DOHH2 (cell line): ENCODE measurements around the gene TRIP6.
A peak's percentile ranks its signal among the peaks of the same experiment; 100 is the strongest.

ENCODE experiments used
- H3F3A ChIP-seq: fragments of 200-600 bp; sonication (generic), shearing (Covaris generic); 2 replicates; pipeline ENCODE4 v1.6.0; 2016; ENCODE audit warnings: antibody characterized with exemption, mild to moderate bottlenecking; ENCODE audit not compliant: control insufficient read depth, insufficient read depth
- H3K27ac ChIP-seq: fragments of 200-600 bp; sonication (generic); 2 replicates; pipeline ENCODE4 v1.5.1; 2014; ENCODE audit warnings: low read depth, mild to moderate bottlenecking, low read length, moderate library complexity
- H3K27me3 ChIP-seq: fragments of 200-600 bp; sonication (generic); 2 replicates; pipeline ENCODE4 v1.6.1; 2014; ENCODE audit warnings: mild to moderate bottlenecking, low read length, mixed read lengths; ENCODE audit not compliant: control insufficient read depth
- H3K36me3 ChIP-seq: fragments of 200-600 bp; sonication (generic); 2 replicates; pipeline ENCODE4 v1.6.1; 2014; ENCODE audit warnings: mild to moderate bottlenecking, low read length, moderate library complexity, mixed read lengths; ENCODE audit not compliant: control insufficient read depth
- H3K4me1 ChIP-seq: fragments of 200-600 bp; sonication (generic); 2 replicates; pipeline ENCODE4 v1.6.1; 2014; ENCODE audit warnings: mild to moderate bottlenecking, low read length, mixed read lengths; ENCODE audit not compliant: control insufficient read depth
- H3K4me2 ChIP-seq: fragments of 200-600 bp; sonication (generic); 2 replicates; pipeline ENCODE4 v1.6.0; 2014; ENCODE audit warnings: mild to moderate bottlenecking, low read length, moderate library complexity
- H3K4me3 ChIP-seq: fragments of 200-600 bp; sonication (generic); 2 replicates; pipeline ENCODE4 v1.5.1; 2014; ENCODE audit warnings: mild to moderate bottlenecking, low read length, mixed read lengths
- H3K79me2 ChIP-seq: fragments of 200-600 bp; sonication (generic); 2 replicates; pipeline ENCODE4 v1.6.1; 2014; ENCODE audit warnings: mild to moderate bottlenecking, low read length, mixed read lengths; ENCODE audit not compliant: control insufficient read depth
- H3K9me2 ChIP-seq: fragments of 200-600 bp; sonication (generic); replicated peaks from 2 replicates; pipeline ENCODE4 v1.6.1; 2014; ENCODE audit warnings: mild to moderate bottlenecking, low read length, mixed read lengths; ENCODE audit not compliant: control insufficient read depth
- H3K9me3 ChIP-seq: fragments of 200-600 bp; sonication (generic); 2 replicates; pipeline ENCODE4 v1.6.1; 2014; ENCODE audit warnings: antibody characterized with exemption, low read length, mixed read lengths; ENCODE audit not compliant: control insufficient read depth, insufficient read depth
- H4K20me1 ChIP-seq: fragments of 200-600 bp; sonication (generic); 2 replicates; pipeline ENCODE4 v1.6.0; 2014; ENCODE audit warnings: low read depth, mild to moderate bottlenecking, antibody characterized with exemption, low read length, moderate library complexity; ENCODE audit not compliant: control insufficient read depth, insufficient read depth
- EZH2phosphoT487 ChIP-seq: fragments of 200-600 bp; sonication (generic); IDR thresholded peaks from 2 replicates; pipeline ENCODE4 v1.6.1; 2017; ENCODE audit warnings: borderline replicate concordance, mild to moderate bottlenecking, antibody characterized with exemption, low read length, moderate library complexity, mixed read lengths
- TF ChIP-seq, protein P1 (sequence below): fragments of 200-600 bp; sonication (generic); IDR thresholded peaks from one replicate; pipeline ENCODE4 v1.5.1; 2014; ENCODE audit warnings: antibody characterized with exemption, mild to moderate bottlenecking, low read depth, low read length; ENCODE audit not compliant: poor library complexity, severe bottlenecking

Gene TRIP6

GRCh38 chr7:100860702-100861615 is 6.2 kb upstream of the TRIP6 start:
- H3K79me2 ChIP-seq, result no peaks in the 10 kb centered on the region
- no peaks in the 10 kb centered on the region for H3K27me3 ChIP-seq
- H3K9me2 ChIP-seq, result no peaks in the 10 kb centered on the region
- H3K4me2 ChIP-seq, result peak overlapping the region; percentile 2; the same call in 1 of the 2 replicates
- no peaks in the 10 kb centered on the region for H4K20me1 ChIP-seq
- H3K4me3 ChIP-seq, result no peak overlapping the region
- H3K9me3 ChIP-seq, result no peaks in the 10 kb centered on the region
- no peak overlapping the region for H3K27ac ChIP-seq
- peaks cover 18% of the 10 kb centered on the region for H3K36me3 ChIP-seq
- H3K4me1 ChIP-seq, result peaks cover 14% of the 10 kb centered on the region
- no peak for TF ChIP-seq EZH2phosphoT487
- TF ChIP-seq, protein P1, sequence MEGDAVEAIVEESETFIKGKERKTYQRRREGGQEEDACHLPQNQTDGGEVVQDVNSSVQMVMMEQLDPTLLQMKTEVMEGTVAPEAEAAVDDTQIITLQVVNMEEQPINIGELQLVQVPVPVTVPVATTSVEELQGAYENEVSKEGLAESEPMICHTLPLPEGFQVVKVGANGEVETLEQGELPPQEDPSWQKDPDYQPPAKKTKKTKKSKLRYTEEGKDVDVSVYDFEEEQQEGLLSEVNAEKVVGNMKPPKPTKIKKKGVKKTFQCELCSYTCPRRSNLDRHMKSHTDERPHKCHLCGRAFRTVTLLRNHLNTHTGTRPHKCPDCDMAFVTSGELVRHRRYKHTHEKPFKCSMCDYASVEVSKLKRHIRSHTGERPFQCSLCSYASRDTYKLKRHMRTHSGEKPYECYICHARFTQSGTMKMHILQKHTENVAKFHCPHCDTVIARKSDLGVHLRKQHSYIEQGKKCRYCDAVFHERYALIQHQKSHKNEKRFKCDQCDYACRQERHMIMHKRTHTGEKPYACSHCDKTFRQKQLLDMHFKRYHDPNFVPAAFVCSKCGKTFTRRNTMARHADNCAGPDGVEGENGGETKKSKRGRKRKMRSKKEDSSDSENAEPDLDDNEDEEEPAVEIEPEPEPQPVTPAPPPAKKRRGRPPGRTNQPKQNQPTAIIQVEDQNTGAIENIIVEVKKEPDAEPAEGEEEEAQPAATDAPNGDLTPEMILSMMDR, result no peak
- 0 out of 2 replicates have a peak, but pooled peaks cover 4% of the 10 kb centered on the region for H3F3A ChIP-seq

- peak overlapping the region; percentile 2; the same call in 1 of the 2 replicates for H3K4me2 ChIP-seq
- no peak for TF ChIP-seq EZH2phosphoT487
- TF ChIP-seq, protein P1, result no peak
- H4K20me1 ChIP-seq, result no peaks in the 10 kb centered on the region
- H3K4me1 ChIP-seq, result peaks cover 20% of the 10 kb centered on the region
- H3K9me3 ChIP-seq, result no peaks in the 10 kb centered on the region
- no peak overlapping the region for H3K4me3 ChIP-seq
- no peak overlapping the region for H3K27ac ChIP-seq
- no peaks in the 10 kb centered on the region for H3K9me2 ChIP-seq
- H3K79me2 ChIP-seq, result peaks cover 2% of the 10 kb centered on the region
- H3F3A ChIP-seq, result 0 out of 2 replicates have a peak, but pooled peaks cover 4% of the 10 kb centered on the region
- H3K36me3 ChIP-seq, result peaks cover 18% of the 10 kb centered on the region
- no peaks in the 10 kb centered on the region for H3K27me3 ChIP-seq
These were observed 5.6 kb upstream of the TRIP6 start for GRCh38 chr7:100861616-100861985.

GRCh38 chr7:100863406-100863950 is 3.7 kb upstream of the TRIP6 start:
- no peaks in the 10 kb centered on the region for H3K9me3 ChIP-seq
- no peak overlapping the region for H3K27ac ChIP-seq
- 0 out of 2 replicates have a peak, but pooled peaks cover 4% of the 10 kb centered on the region for H3F3A ChIP-seq
- peaks cover 21% of the 10 kb centered on the region for H3K79me2 ChIP-seq
- H3K4me1 ChIP-seq, result peaks cover 33% of the 10 kb centered on the region
- TF ChIP-seq EZH2phosphoT487, result no peak
- TF ChIP-seq, protein P1, result no peak
- no peaks in the 10 kb centered on the region for H4K20me1 ChIP-seq
- H3K27me3 ChIP-seq, result no peaks in the 10 kb centered on the region
- H3K4me3 ChIP-seq, result no peak overlapping the region
- peaks cover 28% of the 10 kb centered on the region for H3K36me3 ChIP-seq
- H3K9me2 ChIP-seq, result no peaks in the 10 kb centered on the region
- H3K4me2 ChIP-seq, result no peak overlapping the region
